Measurements from ENCODE around the gene MEAK7. TPM values are rescaled to one million over a fixed set of nuclear protein-coding genes. Genes with fewer than 3 reads are reported as not detected.

The MEAK7 gene
- total RNA-seq, 1 experiment from 2014 or later: 21.5 TPM

GRCh38 chr16:84553873-84554399 is 49.5 kb upstream of the MEAK7 start:
- no peaks in the 10 kb centered on the region for H3K79me2 ChIP-seq (ENCODE audit: insufficient read depth, low read length)
- no peak overlapping the region for H4K91ac ChIP-seq (ENCODE audit: insufficient read length, low read depth, low read length)
- no peaks in the 10 kb centered on the region for H3K79me1 ChIP-seq (ENCODE audit: insufficient read depth, low read depth, low read length, poor library complexity, severe bottlenecking)
- H2BK120ac ChIP-seq (ENCODE audit: low read depth, low read length, poor library complexity, severe bottlenecking): no peak overlapping the region
- no peaks in the 10 kb centered on the region for H3K27me3 ChIP-seq (ENCODE audit: insufficient read depth, low read length)
- H3K23ac ChIP-seq (ENCODE audit: insufficient read length, low read depth, low read length): no peak overlapping the region
- no peak overlapping the region for H2AFZ ChIP-seq (ENCODE audit: low read length)
- H3K27me3 Mint-ChIP-seq (ENCODE audit: low read depth): no peaks in the 10 kb centered on the region
- no peak overlapping the region for H2AK5ac ChIP-seq (ENCODE audit: insufficient read length, low read length)
- no peak overlapping the region for H3K18ac ChIP-seq (ENCODE audit: insufficient read length, low read depth, low read length)
- no peak overlapping the region for H3K27ac ChIP-seq (ENCODE audit: insufficient read length, low read depth, low read length)
- H3K4me2 ChIP-seq (ENCODE audit: insufficient read depth, insufficient read length, low read length): no peak overlapping the region
- H3K27ac Mint-ChIP-seq: 0 out of 7 replicates have a peak overlapping the region, but pooled peaks of 1 of the 3 experiments have one; percentile 18
- H3K36me3 Mint-ChIP-seq (ENCODE audit: insufficient read depth in 1 of 3, low read depth in 3 of 3): no peaks in the 10 kb centered on the region
- no peak overlapping the region for H2BK5ac ChIP-seq (ENCODE audit: insufficient read length, low read length)
- H2BK12ac ChIP-seq (ENCODE audit: insufficient read length, low read depth, low read length): no peak overlapping the region
- no peak overlapping the region for H3T11ph ChIP-seq (ENCODE audit: low read length)
- H2BK15ac ChIP-seq (ENCODE audit: low read depth, low read length): no peak overlapping the region
- no peak overlapping the region for H3K9ac ChIP-seq (ENCODE audit: extremely low read depth, insufficient read length, low read length)
- no peak for TF ChIP-seq CTCF (conservative IDR thresholded peaks at IDR 0.05)
- DNase-seq: no peak
- no peak overlapping the region for H2BK20ac ChIP-seq (ENCODE audit: low read depth, low read length, poor library complexity, severe bottlenecking)
- H3K4me1 ChIP-seq (ENCODE audit: insufficient read depth, low read length): peaks cover 2% of the 10 kb centered on the region
- no peak overlapping the region for H3K4ac ChIP-seq (ENCODE audit: low read depth, low read length)
- no peaks in the 10 kb centered on the region for H3K9me3 ChIP-seq (ENCODE audit: control insufficient read depth, low read depth, low read length)
- H4K8ac ChIP-seq (replicated peaks; ENCODE audit: insufficient read length, low read depth, low read length): no peak overlapping the region
- H4K20me1 ChIP-seq (ENCODE audit: control insufficient read depth, insufficient read depth, insufficient read length): no peaks in the 10 kb centered on the region
- no peak overlapping the region for H4K5ac ChIP-seq (ENCODE audit: insufficient read length, low read depth, low read length)
- WGBS (ENCODE audit: extremely low coverage, insufficient read length, low lambda C conversion rate): no CpG with 5 or more reads among the region's 11 CpGs
- no peak overlapping the region for H3K4me3 Mint-ChIP-seq
- no peaks in the 10 kb centered on the region for H3K23me2 ChIP-seq (ENCODE audit: insufficient read length, low read depth, low read length, poor library complexity, severe bottlenecking)
- no peak overlapping the region for H3K56ac ChIP-seq (ENCODE audit: insufficient read length, low read depth, low read length)
- H3K9me3 Mint-ChIP-seq: no peaks in the 10 kb centered on the region
- H3K4me1 Mint-ChIP-seq: peaks cover 34 to 50% of the 10 kb centered on the region in 2 experiments
- H3K14ac ChIP-seq (ENCODE audit: insufficient read depth, low read length): no peak overlapping the region
